ENCODE measurements around the gene P2RX5. TPM values are rescaled to one million over a fixed set of nuclear protein-coding genes. Genes with fewer than 3 reads are reported as not detected.

Gene P2RX5
- total RNA-seq, 1 donor from 2014 or later = 0.30 TPM

GRCh38 chr17:3691617-3692067 is 4.3 kb downstream of the P2RX5 start:
- peaks cover 4% of the 10 kb centered on the region for H3K27me3 Mint-ChIP-seq (ENCODE audit: low read depth)
- no peak overlapping the region for H3K27ac Mint-ChIP-seq (ENCODE audit: unreplicated experiment)
- no peak overlapping the region for H3K4me3 Mint-ChIP-seq (ENCODE audit: unreplicated experiment)
- H3K36me3 Mint-ChIP-seq (ENCODE audit: low read depth) = no peaks in the 10 kb centered on the region
- peaks cover 4% of the 10 kb centered on the region for H3K4me1 Mint-ChIP-seq (ENCODE audit: low read depth)
- TF ChIP-seq CTCF (IDR thresholded peaks at IDR 0.05) = no peak
- DNase-seq (ENCODE audit: low spot score) = no peak
- H3K9me3 Mint-ChIP-seq (ENCODE audit: low read depth) = no peaks in the 10 kb centered on the region

- H3K4me3 Mint-ChIP-seq (ENCODE audit: unreplicated experiment) = no peak overlapping the region
These were observed 5.8 kb downstream of the P2RX5 start for GRCh38 chr17:3690094-3690715.

GRCh38 chr17:3689262-3690093 is 6.5 kb downstream of the P2RX5 start:
- H3K27me3 Mint-ChIP-seq (ENCODE audit: low read depth) = peaks cover 1% of the 10 kb centered on the region
- no peaks in the 10 kb centered on the region for H3K36me3 Mint-ChIP-seq (ENCODE audit: low read depth)
- H3K27ac Mint-ChIP-seq (ENCODE audit: unreplicated experiment) = no peak overlapping the region
- no peaks in the 10 kb centered on the region for H3K4me1 Mint-ChIP-seq (ENCODE audit: low read depth)
- H3K9me3 Mint-ChIP-seq (ENCODE audit: low read depth) = no peaks in the 10 kb centered on the region
- no peak for TF ChIP-seq CTCF (IDR thresholded peaks at IDR 0.05)
- H3K4me3 Mint-ChIP-seq (ENCODE audit: unreplicated experiment) = no peak overlapping the region
- no peak for DNase-seq (ENCODE audit: low spot score)

More at GRCh38 chr17:3690094-3690715, 5.8 kb downstream of the P2RX5 start:
- Mint-ChIP-seq H3K36me3 (ENCODE audit: low read depth) (no peaks in the 10 kb centered on the region), H3K27ac (ENCODE audit: unreplicated experiment) (no peak overlapping the region), H3K9me3 (ENCODE audit: low read depth) (no peaks in the 10 kb centered on the region), H3K27me3 (ENCODE audit: low read depth) (peaks cover 4% of the 10 kb centered on the region), H3K4me1 (ENCODE audit: low read depth) (no peaks in the 10 kb centered on the region)
- DNase-seq (ENCODE audit: low spot score) = no peak
- TF ChIP-seq CTCF (IDR thresholded peaks at IDR 0.05) = no peak

- DNase-seq (ENCODE audit: low spot score) = no peak
- no peaks in the 10 kb centered on the region for H3K9me3 Mint-ChIP-seq (ENCODE audit: low read depth)
- no peak overlapping the region for H3K27ac Mint-ChIP-seq (ENCODE audit: unreplicated experiment)
- H3K27me3 Mint-ChIP-seq (ENCODE audit: low read depth) = no peaks in the 10 kb centered on the region
- H3K4me1 Mint-ChIP-seq (ENCODE audit: low read depth) = no peaks in the 10 kb centered on the region
- H3K4me3 Mint-ChIP-seq (ENCODE audit: unreplicated experiment) = no peak overlapping the region
- no peak for TF ChIP-seq CTCF (IDR thresholded peaks at IDR 0.05)
- no peaks in the 10 kb centered on the region for H3K36me3 Mint-ChIP-seq (ENCODE audit: low read depth)
These were observed 7.1 kb downstream of the P2RX5 start for GRCh38 chr17:3688852-3689261.

DNA sequence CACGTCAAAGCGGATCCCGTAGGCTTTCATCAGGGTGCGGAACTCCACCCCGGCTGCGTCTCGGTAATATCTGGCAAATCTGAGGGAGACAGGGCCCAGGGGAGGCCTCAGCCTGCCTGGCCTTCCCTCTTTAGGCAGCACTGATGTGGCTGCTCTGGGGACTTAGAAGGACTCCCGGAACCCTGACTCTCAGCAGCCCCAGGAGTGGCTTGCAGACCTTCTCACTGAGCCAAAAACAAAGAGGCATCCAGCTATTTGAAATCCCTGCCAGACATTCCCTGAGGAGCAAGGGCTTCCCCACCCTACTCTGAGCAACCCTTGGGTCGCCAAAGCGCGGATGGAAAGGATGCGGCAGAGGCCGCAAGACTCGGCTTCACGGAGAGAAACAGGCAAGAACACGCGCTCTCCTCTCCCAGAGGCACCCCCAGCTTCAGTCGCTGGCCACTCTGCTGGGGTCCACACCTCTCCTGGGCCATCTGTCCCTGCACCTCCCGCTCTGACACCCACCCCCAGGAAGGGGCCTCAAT is 7.9 kb downstream of the P2RX5 start:
- H3K4me1 Mint-ChIP-seq (ENCODE audit: low read depth) = no peaks in the 10 kb centered on the region
- no peak overlapping the region for H3K4me3 Mint-ChIP-seq (ENCODE audit: unreplicated experiment)
- H3K9me3 Mint-ChIP-seq (ENCODE audit: low read depth) = no peaks in the 10 kb centered on the region
- no peaks in the 10 kb centered on the region for H3K36me3 Mint-ChIP-seq (ENCODE audit: low read depth)
- TF ChIP-seq CTCF (IDR thresholded peaks at IDR 0.05) = no peak
- no peak for DNase-seq (ENCODE audit: low spot score)
- peaks cover under 1% of the 10 kb centered on the region for H3K27me3 Mint-ChIP-seq (ENCODE audit: low read depth)
- no peak overlapping the region for H3K27ac Mint-ChIP-seq (ENCODE audit: unreplicated experiment)
